Measurements from ENCODE around the gene MAL.

Gene MAL

GRCh38 chr2:95055262-95055661, 29.8 kb downstream of the MAL start:
- no peak for TF ChIP-seq CTCF (IDR thresholded peaks at IDR 0.05; ENCODE audit: control insufficient read depth, insufficient read depth, low read depth, low read length, missing control alignments)
- no peak for DNase-seq (ENCODE audit: low read depth)

GRCh38 chr2:95056044-95056443, 30.5 kb downstream of the MAL start:
- no peak for DNase-seq (ENCODE audit: low read depth)
- H3K4me3 ChIP-seq (ENCODE audit: control insufficient read depth, low read depth, low read length) = no peak overlapping the region
- no peak for TF ChIP-seq CTCF (IDR thresholded peaks at IDR 0.05; ENCODE audit: control insufficient read depth, insufficient read depth, low read depth, low read length, missing control alignments)

More at GRCh38 chr2:95055262-95055661, 29.8 kb downstream of the MAL start:
- no peak overlapping the region for H3K4me3 ChIP-seq (ENCODE audit: control insufficient read depth, low read depth, low read length)

GRCh38 chr2:95056461-95057459, 31.3 kb downstream of the MAL start:
- no peak for TF ChIP-seq CTCF (IDR thresholded peaks at IDR 0.05; ENCODE audit: control insufficient read depth, insufficient read depth, low read depth, low read length, missing control alignments)

GRCh38 chr2:95057535-95058370, 32.2 kb downstream of the MAL start:
- DNase-seq (ENCODE audit: low read depth) = no peak
- H3K4me3 ChIP-seq (ENCODE audit: control insufficient read depth, low read depth, low read length) = no peak overlapping the region
- no peak for TF ChIP-seq CTCF (IDR thresholded peaks at IDR 0.05; ENCODE audit: control insufficient read depth, insufficient read depth, low read depth, low read length, missing control alignments)

More at GRCh38 chr2:95056461-95057459, 31.3 kb downstream of the MAL start:
- no peak overlapping the region for H3K4me3 ChIP-seq (ENCODE audit: control insufficient read depth, low read depth, low read length)
- DNase-seq (ENCODE audit: low read depth) = no peak

- TF ChIP-seq CTCF (IDR thresholded peaks at IDR 0.05; ENCODE audit: control insufficient read depth, insufficient read depth, low read depth, low read length, missing control alignments) = no peak
- DNase-seq (ENCODE audit: low read depth) = no peak
- H3K4me3 ChIP-seq (ENCODE audit: control insufficient read depth, low read depth, low read length) = no peak overlapping the region
These were observed 33.0 kb downstream of the MAL start for GRCh38 chr2:95058466-95058988.

- no peak for TF ChIP-seq CTCF (IDR thresholded peaks at IDR 0.05; ENCODE audit: control insufficient read depth, insufficient read depth, low read depth, low read length, missing control alignments)
- no peak overlapping the region for H3K4me3 ChIP-seq (ENCODE audit: control insufficient read depth, low read depth, low read length)
- DNase-seq (ENCODE audit: low read depth) = no peak
These were observed 33.6 kb downstream of the MAL start for GRCh38 chr2:95058989-95059641.
